ENCODE data around the gene CHST9. TPM values are rescaled to one million over a fixed set of nuclear protein-coding genes. Genes with fewer than 3 reads are reported as not detected.

CHST9 gene
- total RNA-seq, 4 donors from 2014 or later = 0.53 to 4.5 (median 1.8) TPM

- intact Hi-C loops (cut with DNase I) = no loop called here
- 68 to 72% methylated on average over 6 of the region's 6 CpGs for WGBS, 2 donors
- DNase-seq = no peak
- TF ChIP-seq POLR2A (IDR thresholded peaks at IDR 0.05) = no peak
- TF ChIP-seq CTCF (IDR thresholded peaks at IDR 0.05) = no peak
- Histone ChIP-seq H3K4me3 (no peak overlapping the region), H3K36me3 (no peaks in the 10 kb centered on the region), H3K9me3 (no peaks in the 10 kb centered on the region), H3K27me3 (peaks cover 0 to 16% (median 0%) of the 10 kb centered on the region in 4 donors), H3K27ac (no peak overlapping the region), H3K4me1 (no peaks in the 10 kb centered on the region)
Measured at GRCh38 chr18:26868968-26869586, 316.0 kb downstream of the CHST9 start.

- Histone ChIP-seq H3K9me3 (no peaks in the 10 kb centered on the region), H3K36me3 (no peaks in the 10 kb centered on the region), H3K4me3 (no peak overlapping the region), H3K27me3 (peaks cover 0 to 32% (median 0%) of the 10 kb centered on the region in 4 donors), H3K4me1 (peaks cover 0 to 12% (median 5%) of the 10 kb centered on the region in 3 donors), H3K27ac (no peak overlapping the region)
- intact Hi-C loops (cut with DNase I) = no loop called here
- DNase-seq = no peak
- TF ChIP-seq POLR2A (IDR thresholded peaks at IDR 0.05) (no peak), CTCF (IDR thresholded peaks at IDR 0.05) (no peak)
- WGBS, 2 donors = 59 to 63% methylated on average over 4 of the region's 4 CpGs
Measured at GRCh38 chr18:26867471-26867870, 317.6 kb downstream of the CHST9 start.

GRCh38 chr18:26865557-26865956, 319.6 kb downstream of the CHST9 start, which contains the start of gene AQP4:
AQP4 (minus strand) TSS chr18:26865707; CDS start chr18:26865689, 18 bp downstream.
- DNase-seq = no peak
- Histone ChIP-seq H3K27me3 (peaks cover 0 to 39% (median 0%) of the 10 kb centered on the region in 4 donors), H3K9me3 (no peaks in the 10 kb centered on the region), H3K36me3 (no peaks in the 10 kb centered on the region), H3K4me3 (no peak within 1 kb of the TSS), H3K27ac (no peak within 1 kb of the TSS), H3K4me1 (peaks cover 0 to 12% (median 5%) of the 10 kb centered on the region in 3 donors)
- WGBS, 2 donors = 57 to 67% methylated on average over 5 of the region's 5 CpGs
- TF ChIP-seq POLR2A (IDR thresholded peaks at IDR 0.05) (no peak), CTCF (IDR thresholded peaks at IDR 0.05) (no peak)
- intact Hi-C loops (cut with DNase I) = no loop called here

- no peak overlapping the region for H3K27ac ChIP-seq
- WGBS, 2 donors = 69 to 82% methylated on average over 7 of the region's 7 CpGs
- DNase-seq = no peak
- H3K9me3 ChIP-seq = no peaks in the 10 kb centered on the region
- H3K36me3 ChIP-seq = no peaks in the 10 kb centered on the region
- H3K4me1 ChIP-seq = peaks cover 0 to 12% (median 5%) of the 10 kb centered on the region in 3 donors
- intact Hi-C loops (cut with DNase I) = no loop called here
- peaks cover 0 to 39% (median 0%) of the 10 kb centered on the region in 4 donors for H3K27me3 ChIP-seq
- H3K4me3 ChIP-seq = no peak overlapping the region
- TF ChIP-seq POLR2A (IDR thresholded peaks at IDR 0.05) = no peak
- TF ChIP-seq CTCF (IDR thresholded peaks at IDR 0.05) = no peak
Measured at GRCh38 chr18:26864658-26865057, 320.4 kb downstream of the CHST9 start.

- peaks cover 0 to 12% (median 5%) of the 10 kb centered on the region in 3 donors for H3K4me1 ChIP-seq
- no peak overlapping the region for H3K4me3 ChIP-seq
- no peaks in the 10 kb centered on the region for H3K9me3 ChIP-seq
- 19 to 43% methylated on average over 5 to 9 of the region's 9 CpGs for WGBS, 2 donors
- H3K36me3 ChIP-seq = no peaks in the 10 kb centered on the region
- intact Hi-C loops (cut with DNase I) = no loop called here
- H3K27ac ChIP-seq = no peak overlapping the region
- no peak for DNase-seq
- H3K27me3 ChIP-seq = peaks cover 0 to 39% (median 0%) of the 10 kb centered on the region in 4 donors
- TF ChIP-seq CTCF (IDR thresholded peaks at IDR 0.05) = no peak
- TF ChIP-seq POLR2A (IDR thresholded peaks at IDR 0.05) = no peak
Measured at GRCh38 chr18:26863921-26864497, 321.1 kb downstream of the CHST9 start.
